HFF-Myc (cell line): ENCODE measurements around the gene CHCT1.
"Not testable (repeated sequence)": the region's sequence is repeated elsewhere in the genome, so short reads cannot be mapped to it uniquely, and the experiment has no call there.

Experiments used
- DNase-seq: peaks from one replicate; pipeline ENCODE4 v3.0.0-alpha.2; 2011; ENCODE audit warnings: low read depth; ENCODE audit errors: extremely low read depth
- H3K4me3 ChIP-seq: replicated peaks from 2 replicates; pipeline ENCODE4 v1.5.1; 2011; ENCODE audit warnings: low read depth, mild to moderate bottlenecking, control low read depth, low read length
- CTCF ChIP-seq: IDR thresholded peaks from 2 replicates; pipeline ENCODE4 v1.5.1; 2012; ENCODE audit warnings: mild to moderate bottlenecking, low read depth, low read length, control low read depth; ENCODE audit errors: missing control alignments

CHCT1 gene

GRCh38 chr17:60421273-60422161 lies 772 bp upstream of the CHCT1 start:
- DNase-seq, result no peak
- peak overlapping the region; percentile 40 for H3K4me3 ChIP-seq
- TF ChIP-seq CTCF, result peak; percentile 94

- no peak for TF ChIP-seq CTCF
- no peak overlapping the region for H3K4me3 ChIP-seq
- DNase-seq, result no peak
Measured at GRCh38 chr17:60423865-60424264, 1.6 kb downstream of the CHCT1 start.

GRCh38 chr17:60425626-60426025 lies 3.3 kb downstream of the CHCT1 start:
- H3K4me3 ChIP-seq, result no peak overlapping the region
- TF ChIP-seq CTCF, result no peak
- no peak for DNase-seq

GRCh38 chr17:60426596-60426995 lies 4.3 kb downstream of the CHCT1 start:
- DNase-seq, result no peak
- no peak for TF ChIP-seq CTCF
- no peak overlapping the region for H3K4me3 ChIP-seq

GRCh38 chr17:60428491-60428890 lies 6.2 kb downstream of the CHCT1 start:
- not testable (repeated sequence) for DNase-seq, H3K4me3 ChIP-seq

- not testable (repeated sequence) for H3K4me3 ChIP-seq, DNase-seq
Measured at GRCh38 chr17:60430561-60430960, 8.3 kb downstream of the CHCT1 start.

- DNase-seq, result not testable (repeated sequence)
Measured at GRCh38 chr17:60433021-60433997, 11.0 kb downstream of the CHCT1 start.

More at GRCh38 chr17:60433021-60433997, 11.0 kb downstream of the CHCT1 start:
- not testable (repeated sequence) for H3K4me3 ChIP-seq
